Measurements from ENCODE around the gene FNBP1L. TPM values are rescaled to one million over a fixed set of nuclear protein-coding genes. Genes with fewer than 3 reads are reported as not detected.

Gene FNBP1L
- total RNA-seq, 1 donor from 2014 or later: 29.7 TPM

Other genes starting within 250 kb of the FNBP1L start
- 52.4 and 64.8 TPM in 2 replicates for gene DR1, start 102.2 kb upstream of the FNBP1L start, total RNA-seq
- gene BCAR3, start 233.7 kb downstream of the FNBP1L start, total RNA-seq: 26.2 and 69.5 TPM in 2 replicates